KMS-11 (cell line): ENCODE results near the gene RNASEH2A.

Experiments
- H2AFZ ChIP-seq: fragments of 200-600 bp; sonication (generic); 2 replicates; pipeline ENCODE4 v1.6.1; 2016; ENCODE audit warnings: antibody characterized with exemption, mixed run types, low read depth
- H3K27ac ChIP-seq: fragments of 200-600 bp; sonication (generic); 2 replicates; pipeline ENCODE4 v1.6.1; 2016; ENCODE audit warnings: mild to moderate bottlenecking, mixed run types
- H3K27me3 ChIP-seq: fragments of 200-600 bp; sonication (generic); 2 replicates; pipeline ENCODE4 v1.6.1; 2017; ENCODE audit warnings: mild to moderate bottlenecking, low read depth, mixed run types, moderate library complexity; ENCODE audit not compliant: insufficient read depth
- H3K36me3 ChIP-seq: fragments of 200-600 bp; sonication (generic); 2 replicates; pipeline ENCODE4 v1.6.1; 2017; ENCODE audit warnings: mild to moderate bottlenecking, mixed run types; ENCODE audit not compliant: insufficient read depth
- H3K4me1 ChIP-seq: fragments of 200-600 bp; sonication (generic); 2 replicates; pipeline ENCODE4 v1.6.1; 2016; ENCODE audit warnings: mild to moderate bottlenecking, low read depth, mixed run types; ENCODE audit not compliant: poor library complexity, severe bottlenecking
- H3K4me2 ChIP-seq: fragments of 200-600 bp; sonication (generic); 2 replicates; pipeline ENCODE4 v1.7.0; 2016; ENCODE audit warnings: mild to moderate bottlenecking, mixed run types
- H3K4me3 ChIP-seq: fragments of 200-600 bp; sonication (generic); IDR thresholded peaks from 2 replicates; pipeline ENCODE4 v1.6.1; 2017; ENCODE audit warnings: low read depth, low read length, mixed read lengths; ENCODE audit not compliant: insufficient read depth
- H3K79me2 ChIP-seq: fragments of 200-600 bp; sonication (generic); 2 replicates; pipeline ENCODE4 v1.6.1; 2016; ENCODE audit warnings: low read depth, mixed run types; ENCODE audit not compliant: insufficient read depth
- H3K9ac ChIP-seq: fragments of 200-600 bp; sonication (generic); 2 replicates; pipeline ENCODE4 v1.6.1; 2016; ENCODE audit warnings: mild to moderate bottlenecking, mixed run types
- H4K20me1 ChIP-seq: fragments of 200-600 bp; sonication (generic); 2 replicates; pipeline ENCODE4 v1.6.1; 2016; ENCODE audit warnings: mild to moderate bottlenecking, mixed run types; ENCODE audit not compliant: insufficient read depth
- CTCF ChIP-seq: fragments of 200-600 bp; sonication (generic); conservative IDR thresholded peaks from 2 replicates; pipeline ENCODE4 v1.6.1; 2017; ENCODE audit warnings: low read depth, mild to moderate bottlenecking, antibody characterized with exemption, low read length, moderate library complexity, mixed read lengths

Gene RNASEH2A

GRCh38 chr19:12833738-12834565 lies 27.6 kb downstream of the RNASEH2A start:
- TF ChIP-seq CTCF: no peak
- Histone ChIP-seq H2AFZ (peak overlapping the region; percentile 57), H3K36me3 (no peaks in the 10 kb centered on the region), H3K9ac (no peak overlapping the region), H3K4me1 (peaks cover 15% of the 10 kb centered on the region), H3K4me3 (no peak overlapping the region), H3K4me2 (peak overlapping the region; percentile 76), H3K79me2 (no peaks in the 10 kb centered on the region), H4K20me1 (no peaks in the 10 kb centered on the region), H3K27ac (no peak overlapping the region), H3K27me3 (peaks cover 58% of the 10 kb centered on the region)

GRCh38 chr19:12834566-12834943 lies 28.2 kb downstream of the RNASEH2A start, which contains the start of gene RTBDN:
TSS of gene RTBDN (minus strand) at chr19:12834579. CDS start at chr19:12829979, 4,600 bp downstream.
- Histone ChIP-seq H3K27ac (no peak within 1 kb of the TSS), H3K9ac (no peak within 1 kb of the TSS), H3K4me2 (peak within 1 kb of the TSS; percentile 76), H3K36me3 (no peaks in the 10 kb centered on the region), H3K4me3 (no peak within 1 kb of the TSS), H4K20me1 (no peaks in the 10 kb centered on the region), H3K4me1 (peaks cover 15% of the 10 kb centered on the region), H2AFZ (peak within 1 kb of the TSS; percentile 57), H3K27me3 (peaks cover 52% of the 10 kb centered on the region), H3K79me2 (no peaks in the 10 kb centered on the region)
- TF ChIP-seq CTCF: no peak

GRCh38 chr19:12834976-12835757 lies 28.8 kb downstream of the RNASEH2A start:
- Histone ChIP-seq H4K20me1 (no peaks in the 10 kb centered on the region), H2AFZ (no peak overlapping the region), H3K27ac (no peak overlapping the region), H3K79me2 (no peaks in the 10 kb centered on the region), H3K36me3 (no peaks in the 10 kb centered on the region), H3K27me3 (peaks cover 50% of the 10 kb centered on the region), H3K4me3 (no peak overlapping the region), H3K4me1 (peaks cover 15% of the 10 kb centered on the region), H3K9ac (no peak overlapping the region), H3K4me2 (no peak overlapping the region)
- no peak for TF ChIP-seq CTCF

GRCh38 chr19:12836529-12836863 lies 30.1 kb downstream of the RNASEH2A start:
- Histone ChIP-seq H3K4me3 (no peak overlapping the region), H3K79me2 (no peaks in the 10 kb centered on the region), H4K20me1 (no peaks in the 10 kb centered on the region), H2AFZ (no peak overlapping the region), H3K36me3 (no peaks in the 10 kb centered on the region), H3K27ac (no peak overlapping the region), H3K27me3 (peaks cover 44% of the 10 kb centered on the region), H3K4me2 (no peak overlapping the region), H3K9ac (no peak overlapping the region), H3K4me1 (peaks cover 15% of the 10 kb centered on the region)
- no peak for TF ChIP-seq CTCF
